Gastroesophageal sphincter (tissue), 3 donors: ENCODE results near the gene GMIP.

Experiments used
- CTCF ChIP-seq, 4 experiments: fragments of 200-600 bp in 2 of 4; fragments of 450-650 bp in 2 of 4; sonication (generic) in 1 of 4; IDR thresholded peaks; one replicate each; pipeline ENCODE4 v1.5.1; 2017 to 2019; ENCODE audit warnings: antibody characterized with exemption in 4 of 4, mild to moderate bottlenecking in 2 of 4, moderate library complexity in 2 of 4
- EP300 ChIP-seq: sonication (generic); formaldehyde crosslinking; IDR thresholded peaks from one replicate; pipeline ENCODE4 v1.6.1; 2017; ENCODE audit warnings: antibody characterized with exemption, mild to moderate bottlenecking
- POLR2A ChIP-seq, 2 donors: fragments of 450-650 bp; IDR thresholded peaks; one replicate each; pipeline ENCODE4 v1.6.1; 2017; ENCODE audit warnings: antibody characterized with exemption in 2 of 2, mild to moderate bottlenecking in 2 of 2, moderate library complexity in 1 of 2

- TF ChIP-seq EP300: no peak
- TF ChIP-seq POLR2A (IDR thresholded peaks at IDR 0.05): no peak
- TF ChIP-seq CTCF (IDR thresholded peaks at IDR 0.05): no peak
These were observed 11.7 kb upstream of the GMIP start for GRCh38 chr19:19655051-19655594.
